Measurements from ENCODE around the gene QKI. TPM values are rescaled to one million over a fixed set of nuclear protein-coding genes. Genes with fewer than 3 reads are reported as not detected.

QKI gene
- total RNA-seq, 1 donor from 2014 or later, result 247 TPM

DNA sequence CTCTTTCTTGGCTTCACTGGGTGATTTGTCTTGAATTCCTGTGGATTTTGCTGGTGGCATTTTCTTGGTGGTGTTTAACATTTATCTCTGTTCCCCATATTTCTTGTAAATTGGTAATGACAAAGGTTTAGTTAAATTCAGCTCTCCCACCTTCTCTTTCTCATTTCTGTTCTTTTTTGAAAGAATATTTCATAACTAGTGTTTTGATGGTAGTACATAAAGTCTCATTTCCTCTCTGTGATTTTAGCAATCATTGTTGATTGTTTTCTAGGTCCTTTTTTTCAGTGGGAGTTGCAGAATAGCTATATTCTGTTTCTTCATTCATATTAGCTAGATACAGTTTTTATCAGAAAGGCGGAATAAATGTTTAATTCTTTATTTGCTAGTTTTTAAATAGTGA lies 73.1 kb downstream of the QKI start:
- DNase-seq (no peak), ATAC-seq (no peak)
- no peak overlapping the region for H3K4me3 ChIP-seq
- intact Hi-C loops (cut with DNase I), result no loop called here
- TF ChIP-seq, protein P1, sequence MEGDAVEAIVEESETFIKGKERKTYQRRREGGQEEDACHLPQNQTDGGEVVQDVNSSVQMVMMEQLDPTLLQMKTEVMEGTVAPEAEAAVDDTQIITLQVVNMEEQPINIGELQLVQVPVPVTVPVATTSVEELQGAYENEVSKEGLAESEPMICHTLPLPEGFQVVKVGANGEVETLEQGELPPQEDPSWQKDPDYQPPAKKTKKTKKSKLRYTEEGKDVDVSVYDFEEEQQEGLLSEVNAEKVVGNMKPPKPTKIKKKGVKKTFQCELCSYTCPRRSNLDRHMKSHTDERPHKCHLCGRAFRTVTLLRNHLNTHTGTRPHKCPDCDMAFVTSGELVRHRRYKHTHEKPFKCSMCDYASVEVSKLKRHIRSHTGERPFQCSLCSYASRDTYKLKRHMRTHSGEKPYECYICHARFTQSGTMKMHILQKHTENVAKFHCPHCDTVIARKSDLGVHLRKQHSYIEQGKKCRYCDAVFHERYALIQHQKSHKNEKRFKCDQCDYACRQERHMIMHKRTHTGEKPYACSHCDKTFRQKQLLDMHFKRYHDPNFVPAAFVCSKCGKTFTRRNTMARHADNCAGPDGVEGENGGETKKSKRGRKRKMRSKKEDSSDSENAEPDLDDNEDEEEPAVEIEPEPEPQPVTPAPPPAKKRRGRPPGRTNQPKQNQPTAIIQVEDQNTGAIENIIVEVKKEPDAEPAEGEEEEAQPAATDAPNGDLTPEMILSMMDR (IDR thresholded peaks at IDR 0.05), result no peak
- H3K27ac ChIP-seq, result no peak overlapping the region
- H3K36me3 ChIP-seq, result no peaks in the 10 kb centered on the region
- H3K9me3 ChIP-seq, result no peaks in the 10 kb centered on the region
- H3K27me3 ChIP-seq (ENCODE audit: low read depth), result no peaks in the 10 kb centered on the region
- peaks cover 60% of the 10 kb centered on the region for H3K4me1 ChIP-seq

DNA sequence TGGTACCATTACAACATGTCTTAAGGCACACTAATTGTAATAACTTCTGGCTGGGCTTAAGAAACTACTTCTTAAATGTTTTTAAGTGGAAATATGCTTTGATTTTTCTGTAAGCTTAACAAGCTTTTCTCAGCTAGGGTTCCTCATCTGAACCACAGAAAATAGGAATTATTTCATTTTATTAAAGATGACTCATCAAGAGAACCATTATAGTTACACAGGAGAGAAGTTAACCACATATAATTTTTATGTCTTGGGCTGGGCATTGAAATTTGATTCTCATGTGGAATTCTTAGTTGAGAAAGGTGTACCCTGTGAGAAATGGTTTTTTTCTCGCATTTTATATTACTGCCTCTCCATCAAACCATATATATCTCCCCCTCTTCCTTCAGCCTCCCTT lies 75.1 kb downstream of the QKI start:
- ATAC-seq (no peak), DNase-seq (no peak)
- H3K4me3 ChIP-seq, result no peak overlapping the region
- H3K27me3 ChIP-seq (ENCODE audit: low read depth), result no peaks in the 10 kb centered on the region
- TF ChIP-seq, protein P1 (IDR thresholded peaks at IDR 0.05), result no peak
- no peak overlapping the region for H3K27ac ChIP-seq
- H3K4me1 ChIP-seq, result peaks cover 60% of the 10 kb centered on the region
- intact Hi-C loops (cut with DNase I), result no loop called here
- no peaks in the 10 kb centered on the region for H3K36me3 ChIP-seq
- no peaks in the 10 kb centered on the region for H3K9me3 ChIP-seq

DNA sequence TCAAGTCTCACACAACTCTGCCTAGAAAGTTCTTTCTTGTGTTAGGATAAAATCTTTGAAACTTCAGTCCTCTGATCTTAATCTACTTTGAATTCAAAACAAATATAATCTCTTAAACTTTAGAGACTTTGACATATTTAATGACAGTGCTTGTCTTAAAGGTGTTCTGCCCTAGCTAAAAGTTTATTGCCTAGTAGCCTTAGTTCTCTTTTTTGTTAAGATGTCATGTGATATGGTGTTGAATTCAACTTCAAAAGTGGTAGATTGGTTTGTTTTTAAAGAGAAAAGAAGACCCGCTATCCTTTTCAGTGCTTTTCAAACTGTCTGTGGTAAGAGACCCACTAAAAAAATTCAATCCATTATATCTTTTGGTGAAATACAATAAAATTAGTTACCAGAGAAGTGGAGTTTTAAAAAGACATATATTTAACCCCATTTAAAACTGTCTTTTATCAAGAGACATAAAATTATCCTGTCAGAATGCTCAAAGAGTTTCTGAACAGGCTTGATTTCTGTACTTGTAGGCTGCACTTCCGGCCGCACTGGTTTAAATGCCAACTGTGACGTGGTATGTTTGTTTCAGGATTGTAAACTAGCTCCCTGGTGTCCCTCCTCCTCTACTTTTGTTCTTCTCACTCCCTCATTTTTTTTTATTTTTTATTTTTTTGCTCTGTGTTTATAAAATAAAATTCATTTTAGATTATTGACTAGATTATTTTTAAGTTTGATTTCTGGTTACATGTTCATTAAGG lies 76.5 kb downstream of the QKI start:
- H3K4me3 ChIP-seq, result no peak overlapping the region
- H3K27me3 ChIP-seq (ENCODE audit: low read depth), result no peaks in the 10 kb centered on the region
- no peaks in the 10 kb centered on the region for H3K9me3 ChIP-seq
- peak; percentile 56 for DNase-seq
- H3K4me1 ChIP-seq, result peaks cover 61% of the 10 kb centered on the region
- H3K27ac ChIP-seq, result peak overlapping the region; percentile 15
- no peaks in the 10 kb centered on the region for H3K36me3 ChIP-seq
- intact Hi-C loops (cut with DNase I), result no loop called here
- TF ChIP-seq, protein P1 (IDR thresholded peaks at IDR 0.05), result no peak
- peak; percentile 66 to 84 for ATAC-seq

DNA sequence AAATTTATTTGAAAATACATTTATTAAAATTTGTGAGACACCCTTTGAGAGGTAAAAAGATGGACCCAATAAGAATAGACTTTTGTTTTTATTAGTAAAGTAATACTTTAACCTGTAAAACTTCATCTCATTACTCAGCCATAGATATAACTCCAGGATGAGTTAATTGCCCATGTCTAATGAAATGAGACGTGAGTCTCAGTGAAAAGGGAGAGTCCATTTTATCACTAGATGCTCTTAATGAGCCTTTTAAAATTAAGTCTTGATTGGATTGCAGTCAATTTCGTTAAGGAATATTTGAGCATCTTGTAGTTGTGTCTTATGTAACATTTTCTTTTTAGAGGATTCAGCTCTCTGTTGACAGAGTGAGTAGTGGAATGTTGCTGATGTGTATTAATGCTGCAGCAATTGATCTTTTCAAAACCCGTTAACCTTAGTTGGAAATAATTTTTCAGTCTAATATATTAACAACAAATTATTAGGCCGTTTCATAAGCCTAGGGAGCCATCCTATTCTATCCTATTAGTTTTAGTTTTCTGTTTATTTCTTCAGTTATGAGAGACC lies 77.3 kb downstream of the QKI start:
- peaks cover 69% of the 10 kb centered on the region for H3K4me1 ChIP-seq
- TF ChIP-seq, protein P1 (IDR thresholded peaks at IDR 0.05), result no peak
- peak in 1 of 2 donors; percentile 28 for ATAC-seq
- intact Hi-C loops (cut with DNase I), result no loop called here
- H3K27ac ChIP-seq, result no peak overlapping the region
- no peak overlapping the region for H3K4me3 ChIP-seq
- no peaks in the 10 kb centered on the region for H3K36me3 ChIP-seq
- no peaks in the 10 kb centered on the region for H3K9me3 ChIP-seq
- no peak for DNase-seq
- H3K27me3 ChIP-seq (ENCODE audit: low read depth), result no peaks in the 10 kb centered on the region

DNA sequence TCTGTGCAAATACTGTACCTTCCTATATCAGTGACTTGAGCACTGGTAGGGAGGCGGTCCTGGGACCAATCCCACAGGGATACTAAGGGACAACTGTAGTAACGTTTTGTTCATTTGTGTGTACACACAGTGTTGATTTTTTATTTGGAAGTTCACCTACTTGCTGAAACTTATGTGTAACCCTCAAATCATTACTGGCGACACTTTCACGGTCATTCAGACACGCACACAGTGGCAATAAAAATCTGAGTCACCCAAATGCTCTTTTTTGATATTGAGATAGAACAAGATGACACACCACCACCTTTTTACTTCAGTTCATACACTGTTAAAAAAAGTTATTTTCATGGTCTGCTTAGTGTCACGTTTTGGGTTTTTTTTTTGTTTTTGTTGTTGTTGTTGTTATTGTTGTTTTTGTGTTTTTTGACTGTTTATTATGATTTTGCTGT lies 79.8 kb downstream of the QKI start:
- ATAC-seq, result no peak
- Histone ChIP-seq H3K27me3 (ENCODE audit: low read depth) (no peaks in the 10 kb centered on the region), H3K4me3 (no peak overlapping the region), H3K36me3 (no peaks in the 10 kb centered on the region), H3K27ac (no peak overlapping the region), H3K4me1 (peaks cover 46% of the 10 kb centered on the region), H3K9me3 (no peaks in the 10 kb centered on the region)
- TF ChIP-seq, protein P1 (IDR thresholded peaks at IDR 0.05), result no peak
- no peak for DNase-seq
- intact Hi-C loops (cut with DNase I), result no loop called here
